AG04449 (cell line): ENCODE data around the gene SLC25A19.

Source experiments
- CTCF ChIA-PET: fragments of 350-600 bp; formaldehyde crosslinking; extraction: SDS; loops from one replicate; lab custom pipeline; 2021; ENCODE audit warnings: antibody characterized with exemption; lab: Yijun Ruan, JAX
- POLR2A ChIA-PET: fragments of 400-600, 350-600 bp; formaldehyde crosslinking; extraction: SDS; loops from one replicate; lab custom pipeline; 2020; ENCODE audit warnings: antibody characterized with exemption, inconsistent platforms; lab: Yijun Ruan, JAX
- DNase-seq: peaks from one replicate; pipeline ENCODE4 v3.0.0-alpha.2; 2010; ENCODE audit warnings: low read depth, low spot score
- H3K4me3 ChIP-seq: 2 replicates; pipeline ENCODE4 v1.5.1; 2011; ENCODE audit warnings: low read depth, mild to moderate bottlenecking, control low read depth, low read length
- TF ChIP-seq, protein P1 (sequence below): IDR thresholded peaks from one replicate; pipeline ENCODE4 v1.5.1; 2011; ENCODE audit warnings: mild to moderate bottlenecking, moderate library complexity, low read length, control low read depth, inconsistent platforms; ENCODE audit not compliant: insufficient read depth; ENCODE audit errors: missing control alignments

SLC25A19 gene

DNA sequence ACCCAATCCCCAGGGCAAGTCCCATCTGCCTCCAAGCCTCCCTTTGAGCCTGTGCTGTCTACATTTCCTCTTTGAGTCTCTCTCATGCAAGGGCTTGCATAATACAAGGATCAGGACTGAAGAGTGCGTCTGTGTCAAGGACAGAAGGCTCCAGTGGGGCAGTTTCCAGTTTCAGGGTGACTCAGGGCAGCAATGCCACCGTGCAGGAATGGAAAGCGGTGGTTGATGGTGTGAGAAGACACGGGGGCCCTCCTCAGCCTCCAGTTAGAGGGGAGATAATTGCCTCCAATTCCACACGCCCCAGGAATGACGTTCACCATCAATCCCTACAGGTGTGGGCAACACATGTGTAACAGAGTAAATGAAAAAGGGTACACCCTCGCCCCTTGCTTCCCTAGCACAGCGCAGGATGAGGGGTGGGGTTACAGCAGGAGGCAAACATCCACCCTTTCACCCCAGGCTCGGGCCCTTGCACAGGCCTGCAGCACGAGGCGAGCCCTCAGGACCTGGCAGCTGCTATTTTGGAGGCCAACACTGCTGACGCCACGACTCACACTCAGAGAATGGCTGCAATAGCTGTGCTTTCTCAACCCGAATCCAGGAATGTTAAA is 24.8 kb upstream of the SLC25A19 start:
- ChIA-PET POLR2A (no interaction called here), CTCF (no interaction called here)
- TF ChIP-seq, protein P1, sequence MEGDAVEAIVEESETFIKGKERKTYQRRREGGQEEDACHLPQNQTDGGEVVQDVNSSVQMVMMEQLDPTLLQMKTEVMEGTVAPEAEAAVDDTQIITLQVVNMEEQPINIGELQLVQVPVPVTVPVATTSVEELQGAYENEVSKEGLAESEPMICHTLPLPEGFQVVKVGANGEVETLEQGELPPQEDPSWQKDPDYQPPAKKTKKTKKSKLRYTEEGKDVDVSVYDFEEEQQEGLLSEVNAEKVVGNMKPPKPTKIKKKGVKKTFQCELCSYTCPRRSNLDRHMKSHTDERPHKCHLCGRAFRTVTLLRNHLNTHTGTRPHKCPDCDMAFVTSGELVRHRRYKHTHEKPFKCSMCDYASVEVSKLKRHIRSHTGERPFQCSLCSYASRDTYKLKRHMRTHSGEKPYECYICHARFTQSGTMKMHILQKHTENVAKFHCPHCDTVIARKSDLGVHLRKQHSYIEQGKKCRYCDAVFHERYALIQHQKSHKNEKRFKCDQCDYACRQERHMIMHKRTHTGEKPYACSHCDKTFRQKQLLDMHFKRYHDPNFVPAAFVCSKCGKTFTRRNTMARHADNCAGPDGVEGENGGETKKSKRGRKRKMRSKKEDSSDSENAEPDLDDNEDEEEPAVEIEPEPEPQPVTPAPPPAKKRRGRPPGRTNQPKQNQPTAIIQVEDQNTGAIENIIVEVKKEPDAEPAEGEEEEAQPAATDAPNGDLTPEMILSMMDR = no peak
- DNase-seq = no peak
- no peak overlapping the region for H3K4me3 ChIP-seq

- CTCF ChIA-PET = interaction anchor here (5.9 kb wide), 1 partner anchor 13 kb away, joined by 41 read pairs; no protein-coding TSS in a partner anchor
- POLR2A ChIA-PET = no interaction called here
- DNase-seq = no peak
- H3K4me3 ChIP-seq = no peak overlapping the region
- TF ChIP-seq, protein P1 = no peak
Measured at GRCh38 chr17:75308732-75309629, 19.7 kb upstream of the SLC25A19 start.

GRCh38 chr17:75307957-75308731 is 18.9 kb upstream of the SLC25A19 start:
- no peak overlapping the region for H3K4me3 ChIP-seq
- no peak for DNase-seq
- ChIA-PET CTCF (interaction anchor here (5.9 kb wide), 1 partner anchor 13 kb away, joined by 41 read pairs; no protein-coding TSS in a partner anchor), POLR2A (no interaction called here)
- TF ChIP-seq, protein P1 = no peak

DNA sequence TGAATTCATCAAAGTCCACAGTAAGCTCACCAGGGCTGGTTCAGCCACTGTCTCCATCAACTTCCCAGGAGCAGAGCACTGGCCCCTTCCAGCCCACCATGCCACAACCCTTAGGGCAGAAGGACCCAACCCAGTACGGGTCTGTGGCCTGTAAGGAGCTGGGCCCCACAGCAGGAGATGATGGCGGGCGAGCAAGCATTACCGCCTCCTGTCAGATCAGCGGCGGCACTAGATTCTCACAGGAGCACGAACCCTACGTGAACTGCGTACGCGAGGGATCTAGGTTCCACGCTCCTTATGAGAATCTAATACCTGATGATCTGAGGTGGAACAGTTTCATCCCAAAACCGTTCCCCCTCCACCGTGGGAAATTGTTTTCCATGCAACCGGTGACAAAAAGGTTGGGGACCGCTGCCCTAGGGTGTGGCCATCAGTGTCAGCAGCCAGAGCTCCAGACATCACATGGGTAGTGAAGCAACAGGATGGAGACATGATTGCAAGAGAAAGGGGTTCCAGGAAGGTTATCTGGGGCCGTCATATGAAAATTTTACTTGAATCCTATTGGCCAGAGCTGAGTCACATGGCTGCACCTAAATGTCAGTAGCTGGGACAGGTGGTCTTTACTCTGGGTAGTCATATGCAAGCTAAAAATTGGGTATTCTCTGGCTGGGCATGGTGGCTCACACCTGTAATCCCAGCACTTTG is 12.4 kb upstream of the SLC25A19 start:
- no peak for DNase-seq
- CTCF ChIA-PET = interaction anchor here (1.0 to 9.2 kb wide), 2 partner anchors 11 to 21 kb away, joined by 4 to 46 read pairs; no protein-coding TSS in a partner anchor
- TF ChIP-seq, protein P1 = no peak
- POLR2A ChIA-PET = interaction anchor here (1.0 kb wide), 1 partner anchor 12 kb away, joined by 3 read pairs; the partner anchor contains the start of gene SLC25A19
- H3K4me3 ChIP-seq = no peak overlapping the region

GRCh38 chr17:75301049-75301448 is 11.8 kb upstream of the SLC25A19 start:
- no peak for DNase-seq
- ChIA-PET CTCF (interaction anchor here (9.2 kb wide), 1 partner anchor 21 kb away, joined by 46 read pairs; no protein-coding TSS in a partner anchor), POLR2A (no interaction called here)
- H3K4me3 ChIP-seq = no peak overlapping the region
- TF ChIP-seq, protein P1 = no peak
